SK-N-SH treated with all-trans-retinoic acid at 6 μM for 48 hours (cell line): ENCODE data around the gene UGT1A6.

Source experiments
- ARNTL ChIP-seq: fragments of 450-650 bp; formaldehyde crosslinking; IDR thresholded peaks from 2 replicates; pipeline ENCODE4 v1.5.0; 2020; ENCODE audit warnings: low read depth, mild to moderate bottlenecking, moderate library complexity, borderline replicate concordance
- GLIS3 ChIP-seq: fragments of 250-450 bp; sonication (Bioruptor Pico); IDR thresholded peaks from 2 replicates; pipeline ENCODE4 v1.5.0; 2020; ENCODE audit warnings: mild to moderate bottlenecking, moderate library complexity
- OSR1 ChIP-seq: fragments of 250-450 bp; sonication (Bioruptor Pico); IDR thresholded peaks from 2 replicates; pipeline ENCODE4 v1.8.0; 2022; ENCODE audit warnings: moderate library complexity, mild to moderate bottlenecking, inconsistent platforms
- PATZ1 ChIP-seq: fragments of 250-450 bp; sonication (Bioruptor Pico); IDR thresholded peaks from 2 replicates; pipeline ENCODE4 v1.8.0; 2020; ENCODE audit warnings: mild to moderate bottlenecking, moderate library complexity, borderline replicate concordance
- PPARA ChIP-seq: fragments of 250-450 bp; sonication (Bioruptor Pico); IDR thresholded peaks from 2 replicates; pipeline ENCODE4 v1.5.0; 2020; ENCODE audit warnings: mild to moderate bottlenecking, borderline replicate concordance
- TCF4 ChIP-seq: fragments of 250-450 bp; sonication (Bioruptor Pico); IDR thresholded peaks from 2 replicates; pipeline ENCODE4 v1.8.0; 2021; ENCODE audit warnings: mild to moderate bottlenecking, moderate library complexity, borderline replicate concordance
- ZC3H10 ChIP-seq: fragments of 250-450 bp; sonication (Bioruptor Pico); IDR thresholded peaks from 2 replicates; pipeline ENCODE4 v1.5.1; 2021; ENCODE audit warnings: mild to moderate bottlenecking, moderate library complexity
- ZFP3 ChIP-seq: fragments of 250-450 bp; sonication (Bioruptor Pico); IDR thresholded peaks from 2 replicates; pipeline ENCODE4 v1.5.0; 2020; ENCODE audit warnings: mild to moderate bottlenecking, moderate library complexity
- ZFP30 ChIP-seq: fragments of 450-650 bp; formaldehyde crosslinking; IDR thresholded peaks from 2 replicates; pipeline ENCODE4 v1.5.0; 2022; ENCODE audit warnings: mild to moderate bottlenecking, moderate library complexity
- ZNF565 ChIP-seq: fragments of 450-650 bp; formaldehyde crosslinking; conservative IDR thresholded peaks from 2 replicates; pipeline ENCODE4 v1.5.0; 2020; ENCODE audit warnings: low read depth, mild to moderate bottlenecking, moderate library complexity
- TF ChIP-seq, protein P1 (sequence below): fragments of 250-450 bp; sonication (Bioruptor Pico); IDR thresholded peaks from 2 replicates; pipeline ENCODE4 v1.8.0; 2021; ENCODE audit warnings: low read depth, mild to moderate bottlenecking, moderate library complexity, borderline replicate concordance
- TF ChIP-seq, protein P2 (sequence below): fragments of 250-450 bp; sonication (Bioruptor Pico); IDR thresholded peaks from 2 replicates; pipeline ENCODE4 v1.5.1; 2020; ENCODE audit warnings: low read depth, mild to moderate bottlenecking, moderate library complexity

GRCh38 chr2:233816771-233817170 lies 124.1 kb downstream of the UGT1A6 start:
- TF ChIP-seq PATZ1 (no peak), ZFP30 (CRISPR knock-in tag) (no peak), TCF4 (no peak), ZNF565 (CRISPR knock-in tag) (no peak), ZC3H10 (CRISPR knock-in tag) (no peak), PPARA (CRISPR knock-in tag) (no peak), ARNTL (no peak), ZFP3 (no peak), GLIS3 (CRISPR knock-in tag) (no peak), OSR1 (no peak)
- TF ChIP-seq, protein P1, sequence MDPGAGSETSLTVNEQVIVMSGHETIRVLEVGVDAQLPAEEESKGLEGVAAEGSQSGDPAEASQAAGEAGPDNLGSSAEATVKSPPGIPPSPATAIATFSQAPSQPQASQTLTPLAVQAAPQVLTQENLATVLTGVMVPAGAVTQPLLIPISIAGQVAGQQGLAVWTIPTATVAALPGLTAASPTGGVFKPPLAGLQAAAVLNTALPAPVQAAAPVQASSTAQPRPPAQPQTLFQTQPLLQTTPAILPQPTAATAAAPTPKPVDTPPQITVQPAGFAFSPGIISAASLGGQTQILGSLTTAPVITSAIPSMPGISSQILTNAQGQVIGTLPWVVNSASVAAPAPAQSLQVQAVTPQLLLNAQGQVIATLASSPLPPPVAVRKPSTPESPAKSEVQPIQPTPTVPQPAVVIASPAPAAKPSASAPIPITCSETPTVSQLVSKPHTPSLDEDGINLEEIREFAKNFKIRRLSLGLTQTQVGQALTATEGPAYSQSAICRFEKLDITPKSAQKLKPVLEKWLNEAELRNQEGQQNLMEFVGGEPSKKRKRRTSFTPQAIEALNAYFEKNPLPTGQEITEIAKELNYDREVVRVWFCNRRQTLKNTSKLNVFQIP = no peak
- TF ChIP-seq, protein P2, sequence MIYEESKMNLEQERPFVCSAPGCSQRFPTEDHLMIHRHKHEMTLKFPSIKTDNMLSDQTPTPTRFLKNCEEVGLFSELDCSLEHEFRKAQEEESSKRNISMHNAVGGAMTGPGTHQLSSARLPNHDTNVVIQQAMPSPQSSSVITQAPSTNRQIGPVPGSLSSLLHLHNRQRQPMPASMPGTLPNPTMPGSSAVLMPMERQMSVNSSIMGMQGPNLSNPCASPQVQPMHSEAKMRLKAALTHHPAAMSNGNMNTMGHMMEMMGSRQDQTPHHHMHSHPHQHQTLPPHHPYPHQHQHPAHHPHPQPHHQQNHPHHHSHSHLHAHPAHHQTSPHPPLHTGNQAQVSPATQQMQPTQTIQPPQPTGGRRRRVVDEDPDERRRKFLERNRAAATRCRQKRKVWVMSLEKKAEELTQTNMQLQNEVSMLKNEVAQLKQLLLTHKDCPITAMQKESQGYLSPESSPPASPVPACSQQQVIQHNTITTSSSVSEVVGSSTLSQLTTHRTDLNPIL = no peak
